NCI-H2196 (cell line): ENCODE data around the gene KDM6B.

Experiments
- DNase-seq: peaks from one replicate; lab custom pipeline; 2025; ENCODE audit not compliant: unreplicated experiment; lab: John Stamatoyannopoulos, UW

KDM6B gene

GRCh38 chr17:7822126-7822525, 11.9 kb upstream of the KDM6B start:
- DNase-seq: no peak

- DNase-seq: no peak
Measured at GRCh38 chr17:7823581-7824001, 10.4 kb upstream of the KDM6B start.

- no peak for DNase-seq
Measured at GRCh38 chr17:7824021-7824924, 9.7 kb upstream of the KDM6B start.

GRCh38 chr17:7825206-7825990, 8.6 kb upstream of the KDM6B start:
- DNase-seq: no peak

GRCh38 chr17:7830616-7831015, 3.4 kb upstream of the KDM6B start:
- DNase-seq: no peak

- DNase-seq: no peak
Measured at GRCh38 chr17:7831233-7831632, 2.8 kb upstream of the KDM6B start.

GRCh38 chr17:7832431-7832830, 1.6 kb upstream of the KDM6B start:
- no peak for DNase-seq

GRCh38 chr17:7833011-7833794, 814 bp upstream of the KDM6B start:
- no peak for DNase-seq

GRCh38 chr17:7834542-7834956, 532 bp downstream of the KDM6B start:
- no peak for DNase-seq

GRCh38 chr17:7834957-7835813, 1.2 kb downstream of the KDM6B start:
- peak; percentile 91 for DNase-seq

GRCh38 chr17:7835814-7836595, 2.0 kb downstream of the KDM6B start:
- peak; percentile 42 for DNase-seq

- peak; percentile 91 for DNase-seq
Measured at GRCh38 chr17:7836596-7837407, 2.8 kb downstream of the KDM6B start.

- no peak for DNase-seq
Measured at GRCh38 chr17:7837408-7838088, 3.5 kb downstream of the KDM6B start.

- DNase-seq: peak; percentile 10
Measured at GRCh38 chr17:7838090-7839075, 4.4 kb downstream of the KDM6B start.

- DNase-seq: no peak
Measured at GRCh38 chr17:7839190-7839875, 5.3 kb downstream of the KDM6B start.

GRCh38 chr17:7839876-7840261, 5.9 kb downstream of the KDM6B start:
- DNase-seq: no peak
